Psoas muscle (tissue), 8 donors: ENCODE results near the gene NOC2L. TPM values are rescaled to one million over a fixed set of nuclear protein-coding genes. Genes with fewer than 3 reads are reported as not detected.

ENCODE experiments used
- ATAC-seq, 4 donors: fragments of 200-7000 bp; cut with Tn5 transposase; one replicate each; pipeline ENCODE4 v1.9.1; 2020; ENCODE audit warnings: moderate library complexity in 3 of 4, mild to moderate bottlenecking in 2 of 4
- DNase-seq, 2 donors: peaks; one replicate each; pipeline ENCODE4 v3.0.0-alpha.2; 2020
- H3K27ac ChIP-seq: fragments of 200-600 bp; one replicate; pipeline ENCODE4 v1.8.0; 2022
- H3K27me3 ChIP-seq, 3 donors: fragments of 200-600 bp in 1 of 3; one replicate each; pipeline versions ENCODE4 v1.6.1 to v1.8.0; 2013 to 2022; ENCODE audit warnings: low read length in 2 of 3, mild to moderate bottlenecking in 2 of 3, moderate library complexity in 1 of 3; ENCODE audit not compliant: insufficient read depth in 3 of 3
- H3K36me3 ChIP-seq, 2 donors: fragments of 200-600 bp in 1 of 2; one replicate each; pipeline versions ENCODE4 v1.6.1 to v1.8.0; 2013 to 2022; ENCODE audit warnings: low read depth in 1 of 2, mild to moderate bottlenecking in 1 of 2, moderate library complexity in 1 of 2; ENCODE audit not compliant: insufficient read depth in 1 of 2
- H3K4me1 ChIP-seq: fragments of 200-600 bp; one replicate; pipeline ENCODE4 v1.8.0; 2022
- H3K4me3 ChIP-seq: fragments of 200-600 bp; one replicate; pipeline ENCODE4 v1.8.0; 2022; ENCODE audit warnings: mild to moderate bottlenecking
- H3K9me3 ChIP-seq: fragments of 200-600 bp; one replicate; pipeline ENCODE4 v1.8.0; 2022
- WGBS, 3 donors: extraction: QIAGEN DNeasy Blood & Tissue Kit; methylation state at CpG; one replicate each; pipeline versions ENCODE4 v1.1.6 to v1.1.7; 2013; 5-methylcytosine and 5-hydroxymethylcytosine counted together
- intact Hi-C, 2 donors: fragments of 100-400 bp; cut with DNase I; formaldehyde crosslinking; loops; one replicate each; pipeline versions ENCODE4 v1.11.0 to v1.14.2; 2022
- polyA plus RNA-seq, 3 donors: library from polyadenylated mRNA; stranded (reverse); fragments of 200-250 nt; gene quantifications; one replicate each; pipeline ENCODE4 v1.2.3, GENCODE V29; 2013
- total RNA-seq, 4 donors: library from RNA; stranded (reverse); fragmentation: NEBNext Ultra II Directional in 2 of 4; extraction: Animal tissue kit (Norgen Biotek cat#: 25700) in 2 of 4; gene quantifications; one replicate each; pipeline versions ENCODE4 v1.2.1 to v1.2.4, GENCODE V29; 2021 to 2023
- TF ChIP-seq, protein P1 (sequence below): fragments of 200-600 bp; IDR thresholded peaks from one replicate; pipeline ENCODE4 v1.8.0; 2022; ENCODE audit warnings: antibody characterized with exemption
- donor health status: healthy with polysubstance abuse.
- donor health status: DM: no; HTN: no; CAD: no; lungs with moderate emphysema.
- donor health status: Bipolar disorder and iron deficiency.
- donor health status: healthy.
- donor health status: DM: yes; HTN: yes; CAD: no.
- donor health status: DM: no; HTN: no; CAD: no.
- donor health status: DM: no; HTN: no; CAD: no.
- donor health status: DM: yes; HTN: yes; CAD: no.

NOC2L gene
- total and polyA plus RNA-seq, 7 donors, result 61.4 to 106 (median 85.3) TPM

GRCh38 chr1:913491-914130, 45.4 kb downstream of the NOC2L start:
- Histone ChIP-seq H3K36me3 (no peaks in the 10 kb centered on the region), H3K27ac (no peak overlapping the region), H3K4me1 (no peaks in the 10 kb centered on the region), H3K27me3 (peaks cover 0 to 75% (median 14%) of the 10 kb centered on the region in 3 donors), H3K4me3 (no peak overlapping the region), H3K9me3 (no peaks in the 10 kb centered on the region)
- DNase-seq, result peak; percentile 11 to 42
- TF ChIP-seq, protein P1, sequence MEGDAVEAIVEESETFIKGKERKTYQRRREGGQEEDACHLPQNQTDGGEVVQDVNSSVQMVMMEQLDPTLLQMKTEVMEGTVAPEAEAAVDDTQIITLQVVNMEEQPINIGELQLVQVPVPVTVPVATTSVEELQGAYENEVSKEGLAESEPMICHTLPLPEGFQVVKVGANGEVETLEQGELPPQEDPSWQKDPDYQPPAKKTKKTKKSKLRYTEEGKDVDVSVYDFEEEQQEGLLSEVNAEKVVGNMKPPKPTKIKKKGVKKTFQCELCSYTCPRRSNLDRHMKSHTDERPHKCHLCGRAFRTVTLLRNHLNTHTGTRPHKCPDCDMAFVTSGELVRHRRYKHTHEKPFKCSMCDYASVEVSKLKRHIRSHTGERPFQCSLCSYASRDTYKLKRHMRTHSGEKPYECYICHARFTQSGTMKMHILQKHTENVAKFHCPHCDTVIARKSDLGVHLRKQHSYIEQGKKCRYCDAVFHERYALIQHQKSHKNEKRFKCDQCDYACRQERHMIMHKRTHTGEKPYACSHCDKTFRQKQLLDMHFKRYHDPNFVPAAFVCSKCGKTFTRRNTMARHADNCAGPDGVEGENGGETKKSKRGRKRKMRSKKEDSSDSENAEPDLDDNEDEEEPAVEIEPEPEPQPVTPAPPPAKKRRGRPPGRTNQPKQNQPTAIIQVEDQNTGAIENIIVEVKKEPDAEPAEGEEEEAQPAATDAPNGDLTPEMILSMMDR, result no peak
- WGBS, 3 donors, result 64 to 76% (median 69%) methylated on average over 16 of the region's 16 CpGs
- ATAC-seq, result no peak
- intact Hi-C loops, result no loop called here

GRCh38 chr1:912740-913301, 46.2 kb downstream of the NOC2L start:
- WGBS, 3 donors, result 37 to 46% (median 40%) methylated on average over 24 of the region's 24 CpGs
- intact Hi-C loops, result no loop called here
- no peak overlapping the region for H3K27ac ChIP-seq
- H3K27me3 ChIP-seq, result peaks cover 0 to 72% (median 14%) of the 10 kb centered on the region in 3 donors
- TF ChIP-seq, protein P1, result no peak
- ATAC-seq (no peak), DNase-seq (peak; percentile 11 to 51)
- no peaks in the 10 kb centered on the region for H3K4me1 ChIP-seq
- H3K36me3 ChIP-seq, result no peaks in the 10 kb centered on the region
- H3K9me3 ChIP-seq, result no peaks in the 10 kb centered on the region
- no peak overlapping the region for H3K4me3 ChIP-seq

GRCh38 chr1:911875-912739, 46.9 kb downstream of the NOC2L start:
- H3K9me3 ChIP-seq, result no peaks in the 10 kb centered on the region
- intact Hi-C loops, result no loop called here
- WGBS, 3 donors, result 60 to 77% (median 64%) methylated on average over 15 of the region's 15 CpGs
- TF ChIP-seq, protein P1, result no peak
- H3K4me3 ChIP-seq, result no peak overlapping the region
- peak in 1 of 2 donors; percentile 35 for DNase-seq
- no peaks in the 10 kb centered on the region for H3K4me1 ChIP-seq
- peaks cover 0 to 71% (median 14%) of the 10 kb centered on the region in 3 donors for H3K27me3 ChIP-seq
- no peak for ATAC-seq
- H3K36me3 ChIP-seq, result no peaks in the 10 kb centered on the region
- no peak overlapping the region for H3K27ac ChIP-seq

GRCh38 chr1:910881-911721, 48.0 kb downstream of the NOC2L start:
- Histone ChIP-seq H3K27ac (no peak overlapping the region), H3K4me3 (no peak overlapping the region), H3K36me3 (no peaks in the 10 kb centered on the region), H3K9me3 (no peaks in the 10 kb centered on the region), H3K27me3 (peaks cover 0 to 67% (median 14%) of the 10 kb centered on the region in 3 donors), H3K4me1 (no peaks in the 10 kb centered on the region)
- TF ChIP-seq, protein P1, result no peak
- DNase-seq, result peak; percentile 19 to 39
- no peak for ATAC-seq
- WGBS, 3 donors, result 57 to 67% (median 58%) methylated on average over 24 to 25 of the region's 25 CpGs
- intact Hi-C loops, result no loop called here
